Right lobe of liver (tissue), 6 donors: ENCODE data around the gene NUP155. TPM values are rescaled to one million over a fixed set of nuclear protein-coding genes. Genes with fewer than 3 reads are reported as not detected.
"Not testable (repeated sequence)": the region's sequence is repeated elsewhere in the genome, so short reads cannot be mapped to it uniquely, and the experiment has no call there.

Experiments used
- ATAC-seq, 4 donors: fragments of 200-7000 bp; cut with Tn5 transposase; one replicate each; pipeline ENCODE4 v1.9.1; 2020; ENCODE audit warnings: mild to moderate bottlenecking in 4 of 4, moderate library complexity in 4 of 4
- DNase-seq, 3 donors: peaks; one replicate each; pipeline ENCODE4 v3.0.0-alpha.2; 2020
- H3K27ac ChIP-seq, 3 donors: fragments of 200-600 bp; one replicate each; pipeline ENCODE4 v1.8.0; 2022
- H3K27me3 ChIP-seq, 2 donors: fragments of 200-600 bp; one replicate each; pipeline ENCODE4 v1.8.0; 2022
- H3K36me3 ChIP-seq, 4 donors: fragments of 200-600 bp; sonication (generic) in 1 of 4; one replicate each; pipeline versions ENCODE4 v1.5.1 to v1.8.0; 2017 to 2022; ENCODE audit warnings: control low read depth in 1 of 4
- H3K4me1 ChIP-seq, 4 donors: fragments of 200-600 bp; sonication (generic) in 1 of 4; one replicate each; pipeline versions ENCODE4 v1.5.1 to v1.8.0; 2017 to 2022; ENCODE audit warnings: control low read depth in 1 of 4
- H3K4me3 ChIP-seq, 3 donors: fragments of 200-600 bp; one replicate each; pipeline ENCODE4 v1.8.0; 2022
- H3K9me3 ChIP-seq, 4 donors: fragments of 200-600 bp; sonication (generic) in 1 of 4; one replicate each; pipeline versions ENCODE4 v1.5.1 to v1.8.0; 2017 to 2022; ENCODE audit warnings: control low read depth in 1 of 4
- POLR2A ChIP-seq: fragments of 450-650 bp; IDR thresholded peaks from one replicate; pipeline ENCODE4 v1.6.1; 2017; ENCODE audit warnings: antibody characterized with exemption, mild to moderate bottlenecking
- WGBS: methylation state at CpG from one replicate; pipeline ENCODE4 v1.1.6; 2018; ENCODE audit warnings: low coverage, low lambda C conversion rate; ENCODE audit not compliant: insufficient coverage; ENCODE audit errors: missing lambda C conversion rate; 5-methylcytosine and 5-hydroxymethylcytosine counted together
- intact Hi-C, 2 donors: fragments of 100-400 bp; cut with DNase I; formaldehyde crosslinking; loops; one replicate each; pipeline versions ENCODE4 v1.11.2 to v1.14.1; 2022
- total RNA-seq, 6 experiments: library from RNA; depleted of rRNA in 2 of 6; stranded (reverse); fragments of >200 nt in 2 of 6; fragmentation: NEBNext Ultra II Directional in 3 of 6; extraction: Animal tissue kit (Norgen Biotek cat#: 25700) in 3 of 6; gene quantifications; one replicate each; pipeline versions ENCODE4 v1.1.0 to v1.2.4, GENCODE V29; 2016 to 2023
- TF ChIP-seq, protein P1 (sequence below), 4 donors: fragments of 200-600 bp in 3 of 4; fragments of 450-650 bp in 1 of 4; IDR thresholded peaks; one replicate each; pipeline versions ENCODE4 v1.5.1 to v1.8.0; 2016 to 2022; ENCODE audit warnings: antibody characterized with exemption in 4 of 4, mild to moderate bottlenecking in 2 of 4
- donor health status: DM: no; HTN: yes; CAD: no.
- donor health status: DM: no; HTN: no; CAD: no.
- donor health status: DM: no; HTN: no; CAD: no.
- donor health status: DM: no; HTN: yes; CAD: no.
- donor health status: DM: no; HTN: yes; CAD: no.

Gene NUP155
- total RNA-seq, 6 experiments from 2014 or later = 6.4 to 10.8 (median 9.2) TPM

DNA sequence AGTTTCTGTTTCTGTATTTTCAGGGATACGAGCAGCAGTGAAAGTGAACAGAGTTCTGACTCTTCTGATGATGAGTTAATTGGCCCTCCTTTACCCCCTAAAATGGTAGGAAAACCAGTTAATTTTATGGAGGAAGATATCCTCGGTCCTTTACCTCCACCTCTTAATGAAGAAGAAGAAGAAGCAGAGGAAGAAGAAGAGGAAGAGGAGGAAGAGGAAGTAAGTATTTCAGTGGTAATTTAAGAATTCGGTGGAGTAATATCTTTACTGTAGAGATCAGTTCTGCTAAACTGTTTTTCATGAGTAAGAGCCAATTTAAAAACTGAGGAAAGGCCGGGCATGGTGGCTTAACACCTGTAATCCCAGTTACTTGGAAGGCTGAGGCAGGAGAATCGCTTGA, 25.4 kb upstream of the NUP155 start:
- no peak for TF ChIP-seq POLR2A
- TF ChIP-seq, protein P1, sequence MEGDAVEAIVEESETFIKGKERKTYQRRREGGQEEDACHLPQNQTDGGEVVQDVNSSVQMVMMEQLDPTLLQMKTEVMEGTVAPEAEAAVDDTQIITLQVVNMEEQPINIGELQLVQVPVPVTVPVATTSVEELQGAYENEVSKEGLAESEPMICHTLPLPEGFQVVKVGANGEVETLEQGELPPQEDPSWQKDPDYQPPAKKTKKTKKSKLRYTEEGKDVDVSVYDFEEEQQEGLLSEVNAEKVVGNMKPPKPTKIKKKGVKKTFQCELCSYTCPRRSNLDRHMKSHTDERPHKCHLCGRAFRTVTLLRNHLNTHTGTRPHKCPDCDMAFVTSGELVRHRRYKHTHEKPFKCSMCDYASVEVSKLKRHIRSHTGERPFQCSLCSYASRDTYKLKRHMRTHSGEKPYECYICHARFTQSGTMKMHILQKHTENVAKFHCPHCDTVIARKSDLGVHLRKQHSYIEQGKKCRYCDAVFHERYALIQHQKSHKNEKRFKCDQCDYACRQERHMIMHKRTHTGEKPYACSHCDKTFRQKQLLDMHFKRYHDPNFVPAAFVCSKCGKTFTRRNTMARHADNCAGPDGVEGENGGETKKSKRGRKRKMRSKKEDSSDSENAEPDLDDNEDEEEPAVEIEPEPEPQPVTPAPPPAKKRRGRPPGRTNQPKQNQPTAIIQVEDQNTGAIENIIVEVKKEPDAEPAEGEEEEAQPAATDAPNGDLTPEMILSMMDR (IDR thresholded peaks at IDR 0.05) = no peak
- no peak overlapping the region for H3K4me3 ChIP-seq
- WGBS = 88% methylated on average over 5 of the region's 5 CpGs
- H3K36me3 ChIP-seq = peaks cover 0 to 37% (median 5%) of the 10 kb centered on the region in 4 donors
- ATAC-seq (no peak), DNase-seq (no peak)
- no peaks in the 10 kb centered on the region for H3K9me3 ChIP-seq
- no peaks in the 10 kb centered on the region for H3K4me1 ChIP-seq
- H3K27me3 ChIP-seq = no peaks in the 10 kb centered on the region
- intact Hi-C loops = no loop called here
- no peak overlapping the region for H3K27ac ChIP-seq

DNA sequence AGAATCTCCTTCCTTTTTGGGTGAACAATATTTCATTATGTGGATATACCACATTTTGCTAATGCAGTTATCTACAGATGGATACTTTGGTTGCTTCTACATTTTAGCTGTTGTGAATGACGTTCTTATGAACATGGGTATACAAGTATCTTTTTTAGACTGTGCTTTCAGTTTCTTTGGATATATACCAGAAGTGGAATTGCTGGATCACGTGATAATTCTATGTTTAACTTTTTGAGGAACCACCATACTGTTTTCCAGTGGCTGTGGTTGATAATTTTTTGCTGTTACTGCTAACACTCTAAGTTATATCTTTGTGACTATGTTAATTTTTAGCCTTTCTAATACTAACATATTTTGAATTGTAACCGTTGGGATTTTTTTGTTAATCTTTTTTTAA, 20.7 kb upstream of the NUP155 start:
- intact Hi-C loops = no loop called here

DNA sequence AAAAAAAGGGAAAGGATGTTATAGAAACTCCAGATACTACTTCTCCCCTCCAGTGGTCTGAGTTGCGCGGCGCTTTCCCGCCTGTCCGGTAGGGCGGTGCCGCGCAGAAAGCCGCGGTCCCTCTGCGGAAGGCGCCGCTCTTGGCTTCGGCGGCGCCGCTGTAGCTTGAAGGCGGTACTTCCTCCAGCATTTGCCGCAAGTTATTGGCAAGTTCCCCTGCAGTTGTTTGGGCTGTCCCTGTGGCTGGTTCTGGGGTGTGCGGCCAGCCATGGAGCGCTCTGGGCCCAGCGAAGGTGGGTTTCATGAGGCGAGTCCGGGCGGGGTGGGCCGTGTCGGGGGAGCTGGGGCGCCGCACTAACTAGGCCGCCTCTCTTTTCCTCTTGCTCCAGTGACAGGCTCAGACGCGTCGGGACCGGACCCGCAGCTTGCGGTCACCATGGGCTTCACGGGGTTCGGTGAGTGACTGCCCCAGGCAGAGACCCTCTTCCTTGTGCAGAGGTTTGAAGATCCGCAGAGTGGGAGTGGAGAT, 8.3 kb upstream of the NUP155 start, which contains the start of gene WDR70:
TSS of gene WDR70 (plus strand) at position 219 of the 529 bp plus-strand sequence. CDS start at position 269, 50 bp downstream.
- H3K27ac ChIP-seq, H3K27me3 ChIP-seq, intact Hi-C loops, H3K9me3 ChIP-seq: not testable (repeated sequence)
- TF ChIP-seq POLR2A = peak; percentile 37
- TF ChIP-seq, protein P1 (IDR thresholded peaks at IDR 0.05) = peak; percentile 60 to 76 (median 67)
- 0% methylated on average over 12 of the region's 39 CpGs for WGBS
- ATAC-seq (peak; percentile 100), DNase-seq (peak; percentile 89 to 92 (median 90))
- H3K4me3 ChIP-seq = peak within 1 kb of the TSS; percentile 91 to 97 (median 94)
- H3K4me1 ChIP-seq = peaks cover 0 to 12% (median 0%) of the 10 kb centered on the region in 4 donors
- peaks cover 0 to 22% (median 1%) of the 10 kb centered on the region in 4 donors for H3K36me3 ChIP-seq

More for the DNA sequence above, 20.7 kb upstream of the NUP155 start:
- no peak overlapping the region for H3K27ac ChIP-seq
- no peaks in the 10 kb centered on the region for H3K27me3 ChIP-seq
- ATAC-seq (peak in 2 of 4 donors; percentile 27 to 40), DNase-seq (no peak)
- no peaks in the 10 kb centered on the region for H3K4me1 ChIP-seq
- WGBS = 63% methylated on average over 3 of the region's 3 CpGs
- H3K4me3 ChIP-seq = no peak overlapping the region
- no peaks in the 10 kb centered on the region for H3K9me3 ChIP-seq
- H3K36me3 ChIP-seq = peaks cover 0 to 24% (median 2%) of the 10 kb centered on the region in 4 donors
- TF ChIP-seq, protein P1 (IDR thresholded peaks at IDR 0.05) = no peak
- no peak for TF ChIP-seq POLR2A

DNA sequence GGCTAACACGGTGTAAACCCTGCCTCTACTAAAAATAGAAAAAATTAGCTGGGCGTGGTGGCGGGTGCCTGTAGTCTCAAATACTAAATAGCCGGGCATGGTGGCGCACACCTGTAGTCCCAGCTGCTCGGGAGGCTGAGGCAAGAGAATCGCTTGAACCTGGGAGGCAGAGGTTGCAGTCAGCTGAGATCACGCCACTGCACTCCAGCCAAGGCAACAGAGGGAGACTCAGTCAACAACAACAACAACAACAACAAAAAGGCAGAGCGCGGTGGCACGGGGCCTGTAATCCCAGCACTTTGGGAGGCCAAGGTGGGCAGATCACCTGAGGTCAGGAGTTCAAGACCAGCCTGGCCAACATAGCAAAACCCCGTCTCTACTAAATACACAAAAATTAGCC, 7.2 kb upstream of the NUP155 start:
- H3K4me3 ChIP-seq, H3K27ac ChIP-seq, ATAC-seq, H3K27me3 ChIP-seq, H3K9me3 ChIP-seq, intact Hi-C loops, DNase-seq: not testable (repeated sequence)
- peaks cover 0 to 12% (median 0%) of the 10 kb centered on the region in 4 donors for H3K4me1 ChIP-seq
- WGBS = no CpG with 5 or more reads among the region's 12 CpGs
- peaks cover 0 to 15% (median 0%) of the 10 kb centered on the region in 4 donors for H3K36me3 ChIP-seq

DNA sequence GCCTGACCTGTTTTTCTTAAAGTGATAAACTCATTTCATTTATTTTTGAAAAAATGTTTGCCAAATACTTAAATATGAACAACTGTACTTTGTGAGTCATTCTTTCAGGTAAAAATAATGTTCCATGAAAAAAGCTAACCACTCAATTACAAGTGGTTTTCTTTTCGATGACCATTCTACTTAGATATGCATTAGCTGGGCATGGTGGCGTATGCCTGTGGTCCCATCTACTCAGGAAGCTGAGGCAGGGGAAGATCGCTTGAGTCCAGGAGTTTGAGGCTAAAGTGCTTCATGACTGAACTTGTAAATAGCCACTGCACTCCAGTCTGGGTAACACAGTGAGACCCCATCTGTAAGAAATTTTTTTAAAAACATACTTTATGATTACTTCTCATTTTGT, 4.2 kb upstream of the NUP155 start:
- Histone ChIP-seq H3K27ac (no peak overlapping the region), H3K4me1 (peaks cover 0 to 9% (median 0%) of the 10 kb centered on the region in 4 donors), H3K36me3 (no peaks in the 10 kb centered on the region), H3K9me3 (no peaks in the 10 kb centered on the region), H3K27me3 (no peaks in the 10 kb centered on the region), H3K4me3 (no peak overlapping the region)
- intact Hi-C loops = no loop called here
- DNase-seq = no peak
- TF ChIP-seq POLR2A = no peak
- TF ChIP-seq, protein P1 (IDR thresholded peaks at IDR 0.05) = no peak
- WGBS = 76% methylated on average over 3 of the region's 3 CpGs
- no peak for ATAC-seq
